Smooth muscle cell (in vitro differentiated cells): ENCODE measurements around the gene PHKB. TPM values are rescaled to one million over a fixed set of nuclear protein-coding genes. Genes with fewer than 3 reads are reported as not detected.

ENCODE experiments used
- DNase-seq: peaks from one replicate; lab custom pipeline; 2025; ENCODE audit not compliant: unreplicated experiment; lab: John Stamatoyannopoulos, UW
- H2AFZ ChIP-seq: fragments of 200-600 bp; sonication (generic); 2 replicates; pipeline ENCODE4 v1.6.0; 2016; ENCODE audit warnings: antibody characterized with exemption, low read depth, mild to moderate bottlenecking
- H3F3A ChIP-seq: fragments of 200-600 bp; sonication (generic); 2 replicates; pipeline ENCODE4 v1.6.0; 2017; ENCODE audit warnings: antibody characterized with exemption, low read depth
- H3K27ac ChIP-seq: fragments of 200-600 bp; sonication (generic); 2 replicates; pipeline ENCODE4 v1.5.1; 2016; ENCODE audit warnings: low read depth, mild to moderate bottlenecking
- H3K27me3 ChIP-seq: fragments of 200-600 bp; sonication (generic); 2 replicates; pipeline ENCODE4 v1.6.1; 2016; ENCODE audit warnings: low read depth, mild to moderate bottlenecking
- H3K36me3 ChIP-seq: fragments of 200-600 bp; sonication (generic); 2 replicates; pipeline ENCODE4 v1.5.1; 2016; ENCODE audit warnings: low read depth
- H3K4me1 ChIP-seq: fragments of 200-600 bp; sonication (generic); 2 replicates; pipeline ENCODE4 v1.5.1; 2016; ENCODE audit warnings: low read depth
- H3K4me2 ChIP-seq: fragments of 200-600 bp; sonication (generic); 2 replicates; pipeline ENCODE4 v1.6.0; 2016; ENCODE audit warnings: mild to moderate bottlenecking
- H3K4me3 ChIP-seq: fragments of 200-600 bp; sonication (generic); 2 replicates; pipeline ENCODE4 v1.5.1; 2016; ENCODE audit warnings: mild to moderate bottlenecking
- H3K79me2 ChIP-seq: fragments of 200-600 bp; sonication (generic); 2 replicates; pipeline ENCODE4 v1.6.0; 2016; ENCODE audit warnings: low read depth, mild to moderate bottlenecking
- H3K9ac ChIP-seq: fragments of 200-600 bp; sonication (generic); 2 replicates; pipeline ENCODE4 v1.6.0; 2016; ENCODE audit warnings: low read depth
- H3K9me3 ChIP-seq: fragments of 200-600 bp; sonication (generic); replicated peaks from 2 replicates; pipeline ENCODE4 v1.5.1; 2016; ENCODE audit warnings: low read depth
- H4K20me1 ChIP-seq: fragments of 200-600 bp; sonication (generic); 2 replicates; pipeline ENCODE4 v1.6.0; 2016; ENCODE audit warnings: low read depth
- CTCF ChIP-seq: fragments of 200-600 bp; sonication (generic); IDR thresholded peaks from 2 replicates; pipeline ENCODE4 v1.5.1; 2017; ENCODE audit warnings: borderline replicate concordance, mild to moderate bottlenecking, antibody characterized with exemption; ENCODE audit not compliant: insufficient read depth, poor library complexity, severe bottlenecking
- WGBS: methylation state at CpG from one replicate; pipeline ENCODE4 v1.1.7; 2016; ENCODE audit warnings: low lambda C conversion rate; 5-methylcytosine and 5-hydroxymethylcytosine counted together
- polyA plus RNA-seq: library from polyadenylated mRNA; unstranded; fragments of >200 nt; fragmentation: Nextera tagmentation; extraction: Ambion mirVana; gene quantifications from 2 replicates; pipeline ENCODE4 v1.2.1, GENCODE V29; 2016
- total RNA-seq: library from RNA; depleted of rRNA; stranded (reverse); fragments of >200 nt; gene quantifications from 2 replicates; pipeline ENCODE4 v1.2.3, GENCODE V29; 2014

Gene PHKB
- total and polyA plus RNA-seq, 2 experiments from 2014 or later, result 11.4 to 30.3 TPM

GRCh38 chr16:47660540-47660939 lies 199.4 kb downstream of the PHKB start:
- Histone ChIP-seq H2AFZ (no peak overlapping the region), H3K27me3 (no peaks in the 10 kb centered on the region), H3K4me1 (no peaks in the 10 kb centered on the region), H3K27ac (no peak overlapping the region), H3K79me2 (no peaks in the 10 kb centered on the region), H3K36me3 (peaks cover 3% of the 10 kb centered on the region), H4K20me1 (no peaks in the 10 kb centered on the region), H3K4me2 (no peak overlapping the region), H3F3A (no peaks in the 10 kb centered on the region), H3K4me3 (no peak overlapping the region), H3K9me3 (no peaks in the 10 kb centered on the region), H3K9ac (no peak overlapping the region)
- 87% methylated on average over 4 of the region's 4 CpGs for WGBS
- TF ChIP-seq CTCF, result no peak
- no peak for DNase-seq

GRCh38 chr16:47664653-47665325 lies 203.7 kb downstream of the PHKB start:
- Histone ChIP-seq H3K27me3 (no peaks in the 10 kb centered on the region), H3K79me2 (no peaks in the 10 kb centered on the region), H3K9ac (no peak overlapping the region), H4K20me1 (no peaks in the 10 kb centered on the region), H3K27ac (no peak overlapping the region), H2AFZ (no peak overlapping the region), H3K4me1 (no peaks in the 10 kb centered on the region), H3K4me2 (no peak overlapping the region), H3K9me3 (no peaks in the 10 kb centered on the region), H3K36me3 (no peaks in the 10 kb centered on the region), H3K4me3 (no peak overlapping the region), H3F3A (no peaks in the 10 kb centered on the region)
- 95% methylated on average over 4 of the region's 4 CpGs for WGBS
- no peak for TF ChIP-seq CTCF
- DNase-seq, result no peak

GRCh38 chr16:47666434-47666833 lies 205.3 kb downstream of the PHKB start:
- H3K27me3 ChIP-seq, result no peaks in the 10 kb centered on the region
- no peak for TF ChIP-seq CTCF
- H3F3A ChIP-seq, result no peaks in the 10 kb centered on the region
- no peak overlapping the region for H3K9ac ChIP-seq
- H3K4me1 ChIP-seq, result no peaks in the 10 kb centered on the region
- DNase-seq, result no peak
- no peak overlapping the region for H3K4me3 ChIP-seq
- H2AFZ ChIP-seq, result no peak overlapping the region
- H4K20me1 ChIP-seq, result no peaks in the 10 kb centered on the region
- no peak overlapping the region for H3K27ac ChIP-seq
- H3K9me3 ChIP-seq, result no peaks in the 10 kb centered on the region
- 96% methylated on average over 3 of the region's 3 CpGs for WGBS
- no peaks in the 10 kb centered on the region for H3K36me3 ChIP-seq
- no peak overlapping the region for H3K4me2 ChIP-seq
- H3K79me2 ChIP-seq, result no peaks in the 10 kb centered on the region

GRCh38 chr16:47667956-47668355 lies 206.8 kb downstream of the PHKB start:
- Histone ChIP-seq H3K9ac (no peak overlapping the region), H3K36me3 (no peaks in the 10 kb centered on the region), H3F3A (no peaks in the 10 kb centered on the region), H3K4me2 (no peak overlapping the region), H2AFZ (no peak overlapping the region), H3K79me2 (no peaks in the 10 kb centered on the region), H3K9me3 (no peaks in the 10 kb centered on the region), H3K27me3 (no peaks in the 10 kb centered on the region), H3K4me3 (no peak overlapping the region), H4K20me1 (no peaks in the 10 kb centered on the region), H3K27ac (no peak overlapping the region), H3K4me1 (no peaks in the 10 kb centered on the region)
- TF ChIP-seq CTCF, result no peak
- no peak for DNase-seq
- 94% methylated on average over 6 of the region's 6 CpGs for WGBS
